ENCODE data around the gene CDK9. TPM values are rescaled to one million over a fixed set of nuclear protein-coding genes. Genes with fewer than 3 reads are reported as not detected.
"Not testable (repeated sequence)": the region's sequence is repeated elsewhere in the genome, so short reads cannot be mapped to it uniquely, and the experiment has no call there.

Gene CDK9
- total RNA-seq, 4 donors from 2014 or later = 66.6 to 112 (median 87.6) TPM

DNA sequence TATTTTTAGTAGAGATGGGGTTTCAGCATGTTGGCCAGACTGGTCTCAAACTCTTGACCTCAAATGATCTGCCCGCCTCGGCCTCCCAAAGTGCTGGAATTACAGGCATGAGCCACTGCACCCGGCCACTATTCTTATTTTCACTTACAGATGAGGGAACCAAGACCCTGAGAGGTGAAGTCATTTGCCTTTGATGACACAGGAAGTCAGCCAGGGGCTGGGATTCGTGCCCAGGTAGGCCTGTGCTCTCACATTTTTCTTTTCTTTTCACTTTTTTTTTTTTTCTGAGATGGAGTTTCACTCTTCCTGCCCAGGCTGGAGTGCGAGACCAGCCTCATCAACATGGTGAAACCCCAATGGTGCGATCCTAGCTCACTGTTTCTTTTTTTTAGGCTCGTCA, 46.4 kb downstream of the CDK9 start:
- peaks cover 0 to 98% (median 65%) of the 10 kb centered on the region in 4 donors for H3K4me1 ChIP-seq
- no peaks in the 10 kb centered on the region for H3K27me3 ChIP-seq

DNA sequence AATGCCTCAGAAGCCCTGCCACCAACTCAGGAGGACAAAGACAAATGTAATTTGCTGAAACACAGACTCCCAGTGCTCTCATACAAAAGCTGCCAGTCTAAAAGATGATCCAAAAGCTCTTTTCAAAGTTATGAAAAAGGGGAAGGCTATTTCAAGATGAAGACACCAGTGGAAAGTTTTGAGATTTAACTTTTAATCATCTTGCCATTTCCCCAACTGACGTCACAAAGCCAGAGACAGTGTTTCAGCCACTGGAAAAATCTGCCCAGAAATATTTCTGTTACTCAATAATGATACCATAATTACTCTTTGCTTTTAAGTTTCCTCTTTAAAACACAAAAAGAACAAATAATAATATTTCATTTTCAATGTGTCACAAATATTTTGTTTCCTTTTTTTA, 47.7 kb downstream of the CDK9 start:
- H3K27ac ChIP-seq = peak overlapping the region; percentile 25 to 98 (median 80)
- DNase-seq (ENCODE audit: low spot score in 2 of 2) = peak in 1 of 2 donors; percentile 62
- no peaks in the 10 kb centered on the region for H3K9me3 ChIP-seq
- peaks cover 0 to 98% (median 66%) of the 10 kb centered on the region in 4 donors for H3K4me1 ChIP-seq
- no peaks in the 10 kb centered on the region for H3K27me3 ChIP-seq
- H3K36me3 ChIP-seq = no peaks in the 10 kb centered on the region
- WGBS, 2 donors = 14 to 18% methylated on average over 1 of the region's 1 CpG
- TF ChIP-seq EP300 (IDR thresholded peaks at IDR 0.05) = peak in 1 of 2 donors; percentile 72
- TF ChIP-seq POLR2A (IDR thresholded peaks at IDR 0.05) = no peak
- TF ChIP-seq, protein P1, sequence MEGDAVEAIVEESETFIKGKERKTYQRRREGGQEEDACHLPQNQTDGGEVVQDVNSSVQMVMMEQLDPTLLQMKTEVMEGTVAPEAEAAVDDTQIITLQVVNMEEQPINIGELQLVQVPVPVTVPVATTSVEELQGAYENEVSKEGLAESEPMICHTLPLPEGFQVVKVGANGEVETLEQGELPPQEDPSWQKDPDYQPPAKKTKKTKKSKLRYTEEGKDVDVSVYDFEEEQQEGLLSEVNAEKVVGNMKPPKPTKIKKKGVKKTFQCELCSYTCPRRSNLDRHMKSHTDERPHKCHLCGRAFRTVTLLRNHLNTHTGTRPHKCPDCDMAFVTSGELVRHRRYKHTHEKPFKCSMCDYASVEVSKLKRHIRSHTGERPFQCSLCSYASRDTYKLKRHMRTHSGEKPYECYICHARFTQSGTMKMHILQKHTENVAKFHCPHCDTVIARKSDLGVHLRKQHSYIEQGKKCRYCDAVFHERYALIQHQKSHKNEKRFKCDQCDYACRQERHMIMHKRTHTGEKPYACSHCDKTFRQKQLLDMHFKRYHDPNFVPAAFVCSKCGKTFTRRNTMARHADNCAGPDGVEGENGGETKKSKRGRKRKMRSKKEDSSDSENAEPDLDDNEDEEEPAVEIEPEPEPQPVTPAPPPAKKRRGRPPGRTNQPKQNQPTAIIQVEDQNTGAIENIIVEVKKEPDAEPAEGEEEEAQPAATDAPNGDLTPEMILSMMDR (IDR thresholded peaks at IDR 0.05) = no peak
- no peak overlapping the region for H3K4me3 ChIP-seq

More for the DNA sequence above, 46.4 kb downstream of the CDK9 start:
- no peak for TF ChIP-seq POLR2A (IDR thresholded peaks at IDR 0.05)
- TF ChIP-seq, protein P1 (IDR thresholded peaks at IDR 0.05) = no peak
- no peak for TF ChIP-seq EP300 (IDR thresholded peaks at IDR 0.05)
- no peak for DNase-seq (ENCODE audit: low spot score in 2 of 2)
- Histone ChIP-seq H3K9me3 (no peaks in the 10 kb centered on the region), H3K27ac (peak overlapping the region in 2 of 4 donors; percentile 95 to 98), H3K4me3 (no peak overlapping the region), H3K36me3 (no peaks in the 10 kb centered on the region)
- 56 to 62% methylated on average over 7 of the region's 7 CpGs for WGBS, 2 donors

DNA sequence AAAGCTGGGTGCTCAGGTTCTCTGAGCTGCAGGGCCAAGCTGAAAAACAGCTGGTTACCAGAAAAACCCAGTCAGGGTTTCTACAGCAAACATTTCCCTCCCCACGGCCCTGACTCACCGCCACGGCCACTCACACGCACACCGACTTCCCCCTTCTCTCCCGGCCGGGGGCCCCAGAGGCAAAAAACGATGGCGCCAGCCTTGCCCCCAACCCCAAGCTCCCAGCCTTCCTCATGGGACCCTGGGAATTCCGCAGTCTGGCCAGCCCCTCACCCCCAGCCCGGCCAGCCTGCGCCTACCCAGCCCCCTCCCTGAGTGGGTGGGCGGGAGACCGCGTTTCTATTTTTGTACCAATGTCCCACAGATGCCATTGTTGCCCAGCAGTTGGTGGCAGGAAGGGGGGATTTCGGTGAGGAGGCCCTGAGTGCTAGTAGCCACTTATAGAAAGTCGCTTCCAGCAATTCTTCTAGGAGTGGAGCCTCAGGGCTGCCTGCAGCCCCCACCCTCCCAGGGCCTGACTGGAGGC, 50.2 kb downstream of the CDK9 start:
- peak in 1 of 2 donors; percentile 45 for DNase-seq (ENCODE audit: low spot score in 2 of 2)
- TF ChIP-seq, protein P1 (IDR thresholded peaks at IDR 0.05) = no peak
- TF ChIP-seq POLR2A (IDR thresholded peaks at IDR 0.05) = no peak
- TF ChIP-seq EP300 (IDR thresholded peaks at IDR 0.05) = peak in 1 of 2 donors; percentile 25
- Histone ChIP-seq H3K36me3 (no peaks in the 10 kb centered on the region), H3K4me1 (peaks cover 0 to 99% (median 77%) of the 10 kb centered on the region in 4 donors), H3K27ac (peak overlapping the region; percentile 53 to 98 (median 90)), H3K9me3 (no peaks in the 10 kb centered on the region), H3K27me3 (no peaks in the 10 kb centered on the region), H3K4me3 (peak overlapping the region in 1 of 4 donors; percentile 5)
- WGBS, 2 donors = 30 to 31% methylated on average over 16 to 17 of the region's 17 CpGs

DNA sequence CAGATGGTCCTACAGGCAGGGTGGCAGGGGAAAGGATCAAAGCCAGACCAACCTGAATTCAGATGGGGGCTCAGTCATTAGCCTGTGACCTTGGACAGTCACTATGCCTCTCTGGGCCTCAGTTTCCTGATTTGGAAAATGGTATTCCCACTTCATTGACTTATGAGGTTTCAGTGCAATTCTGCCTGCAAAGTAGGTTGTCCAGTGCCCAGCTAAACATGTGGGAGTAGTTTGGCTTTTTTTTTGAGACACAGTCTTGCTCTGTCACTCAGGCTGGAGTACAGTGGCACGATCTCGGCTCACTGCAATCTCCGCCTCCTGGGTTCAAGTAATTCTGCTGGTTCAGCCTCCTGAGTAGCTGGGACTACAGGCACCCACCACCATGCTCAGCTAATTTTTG, 50.7 kb downstream of the CDK9 start:
- 53 to 63% methylated on average over 3 of the region's 3 CpGs for WGBS, 2 donors
- H3K36me3 ChIP-seq; H3K4me3 ChIP-seq; H3K9me3 ChIP-seq; DNase-seq (ENCODE audit: low spot score in 2 of 2); H3K27me3 ChIP-seq: not testable (repeated sequence)
- H3K4me1 ChIP-seq = peaks cover 0 to 96% (median 77%) of the 10 kb centered on the region in 4 donors
- peak overlapping the region; percentile 53 to 98 (median 90) for H3K27ac ChIP-seq

DNA sequence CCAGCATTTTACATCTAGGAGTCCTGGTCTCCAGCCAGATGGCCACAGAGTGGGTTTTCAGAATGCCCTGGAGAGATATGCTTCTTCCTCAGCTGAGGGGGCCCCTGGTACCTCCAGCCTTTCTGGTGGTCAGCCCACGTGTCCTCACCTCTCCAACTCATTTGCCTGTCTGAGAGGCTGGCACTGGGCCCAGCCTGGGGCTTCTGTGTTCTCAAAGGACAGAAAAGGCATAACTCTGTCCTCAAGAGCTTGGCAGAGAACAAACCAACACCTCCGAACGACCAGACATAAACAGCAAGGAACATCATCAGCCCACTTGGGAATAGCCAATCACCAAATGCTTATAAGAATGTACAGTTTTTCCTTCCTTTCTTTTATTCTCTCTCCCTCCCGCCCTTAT, 51.5 kb downstream of the CDK9 start:
- Histone ChIP-seq H3K27ac (peak overlapping the region in 3 of 4 donors; percentile 84 to 98 (median 95)), H3K36me3 (peaks cover 0 to 6% (median 0%) of the 10 kb centered on the region in 3 donors), H3K27me3 (no peaks in the 10 kb centered on the region), H3K4me1 (peaks cover 0 to 89% (median 73%) of the 10 kb centered on the region in 4 donors), H3K4me3 (no peak overlapping the region), H3K9me3 (no peaks in the 10 kb centered on the region)
- WGBS, 2 donors = 67 to 70% methylated on average over 4 of the region's 4 CpGs
- no peak for DNase-seq (ENCODE audit: low spot score in 2 of 2)
- TF ChIP-seq POLR2A (IDR thresholded peaks at IDR 0.05) (no peak), EP300 (IDR thresholded peaks at IDR 0.05) (no peak)
- TF ChIP-seq, protein P1 (IDR thresholded peaks at IDR 0.05) = no peak

Data from tibial nerve (tissue), 4 donors.